K562 (cell line): ENCODE results near the gene HGS. TPM values are rescaled to one million over a fixed set of nuclear protein-coding genes. Genes with fewer than 3 reads are reported as not detected.

ENCODE experiments used
- BRD9 ChIP-seq: fragments of 450-650 bp; IDR thresholded peaks from 2 replicates; pipeline ENCODE4 v1.6.1; 2018; ENCODE audit warnings: low read depth; ENCODE audit not compliant: partially characterized antibody
- CBFA2T3 ChIP-seq: fragments of 450-650 bp; IDR thresholded peaks from 2 replicates; pipeline ENCODE4 v1.6.1; 2017
- GABPB1 ChIP-seq: sonication (generic); formaldehyde crosslinking; IDR thresholded peaks from 2 replicates; pipeline ENCODE4 v1.8.0; 2022; ENCODE audit warnings: mild to moderate bottlenecking, missing genetic modification reagents
- HNRNPL ChIP-seq: fragments of 200-400 bp; formaldehyde crosslinking; IDR thresholded peaks from 2 replicates; pipeline ENCODE4 v1.6.1; 2017; ENCODE audit warnings: low read depth, mild to moderate bottlenecking, low read length
- NR1H2 ChIP-seq: sonication (generic); formaldehyde crosslinking; IDR thresholded peaks from 2 replicates; pipeline ENCODE4 v1.4.0; 2020; ENCODE audit warnings: mild to moderate bottlenecking, missing genetic modification reagents
- PATZ1 ChIP-seq: fragments of 250-450 bp; sonication (Bioruptor Pico); IDR thresholded peaks from 2 replicates; pipeline ENCODE4 v1.5.0; 2020; ENCODE audit warnings: mild to moderate bottlenecking, borderline replicate concordance
- POLR2AphosphoS2 ChIP-seq: IDR thresholded peaks from 2 replicates; pipeline ENCODE4 v1.6.1; 2012; ENCODE audit warnings: low read length, improper control_type of control experiment
- PURB ChIP-seq: sonication (generic); formaldehyde crosslinking; IDR thresholded peaks from 2 replicates; pipeline ENCODE4 v1.9.0; 2021; ENCODE audit warnings: low read depth, mild to moderate bottlenecking, missing genetic modification reagents
- RBM39 ChIP-seq: fragments of 200-400 bp; formaldehyde crosslinking; optimal IDR thresholded peaks from 2 replicates; pipeline ENCODE3; 2018; ENCODE audit warnings: low read depth, low read length
- RFX7 ChIP-seq: fragments of 250-450 bp; sonication (Bioruptor Pico); IDR thresholded peaks from 2 replicates; pipeline ENCODE4 v1.5.1; 2021; ENCODE audit warnings: mild to moderate bottlenecking
- SMARCA4 ChIP-seq: fragments of 450-650 bp; IDR thresholded peaks from 2 replicates; pipeline ENCODE4 v1.6.1; 2016
- SMC3 ChIP-seq: conservative IDR thresholded peaks from 2 replicates; pipeline ENCODE4 v1.6.1; 2011; ENCODE audit warnings: low read depth, low read length, improper control_type of control experiment; ENCODE audit not compliant: insufficient read depth
- SRF ChIP-seq, 2 experiments: fragments of 250-450, 450-650 bp in 1 of 2; sonication (Bioruptor Pico) in 1 of 2; sonication (generic) in 1 of 2; formaldehyde crosslinking; IDR thresholded peaks; 2 replicates each; pipeline versions ENCODE4 v1.5.0 to v1.5.1; 2020 to 2022; ENCODE audit warnings: mild to moderate bottlenecking in 1 of 2, missing genetic modification reagents in 1 of 2
- TCFL5 ChIP-seq: fragments of 250-450 bp; sonication (Bioruptor Pico); conservative IDR thresholded peaks from 2 replicates; pipeline ENCODE4 v1.6.1; 2021; ENCODE audit warnings: mild to moderate bottlenecking, moderate library complexity, matching md5 sums
- XRCC5 ChIP-seq: fragments of 200-400 bp; formaldehyde crosslinking; IDR thresholded peaks from 2 replicates; pipeline ENCODE4 v1.6.1; 2017; ENCODE audit warnings: low read depth, mild to moderate bottlenecking, low read length
- ZBTB5 ChIP-seq: fragments of 450-650 bp; IDR thresholded peaks from 2 replicates; pipeline ENCODE4 v1.6.1; 2017; ENCODE audit warnings: antibody characterized with exemption
- ZC3H11A ChIP-seq: IDR thresholded peaks from 2 replicates; pipeline ENCODE4 v1.6.1; 2012; ENCODE audit warnings: low read depth, low read length, improper control_type of control experiment
- ZNF780A ChIP-seq: fragments of 250-450 bp; sonication (Bioruptor Pico); IDR thresholded peaks from 2 replicates; pipeline ENCODE4 v1.5.0; 2021; ENCODE audit warnings: mild to moderate bottlenecking
- polyA plus RNA-seq, 8 experiments: library from polyadenylated mRNA; depleted of rRNA in 4 of 8; stranded (reverse) in 5 of 8; unstranded in 3 of 8; fragments of >200 nt; fragmentation: Nextera tagmentation in 2 of 8; fragmentation: Illumina TruSeq in 1 of 8; extraction: Ambion mirVana in 2 of 8; extraction: Trizol in 1 of 8; gene quantifications; 2 replicates each; pipeline versions ENCODE4 v1.2.1 to v1.2.3, GENCODE V29; 2011 to 2014; ENCODE audit warnings: inconsistent platforms in 1 of 8, missing spikeins in 1 of 8
- total RNA-seq, 7 experiments: library from RNA; depleted of rRNA in 6 of 7; stranded (reverse); fragments of >200 nt in 6 of 7; fragmentation: Illumina TruSeq in 2 of 7; extraction: Trizol in 2 of 7; gene quantifications; 2 replicates each; pipeline versions ENCODE4 v1.2.1 to v1.2.3, GENCODE V29; 2011 to 2021; ENCODE audit warnings: low replicate concordance in 1 of 7
- TF ChIP-seq, protein P1 (sequence below): fragments of 450-650 bp; IDR thresholded peaks from 2 replicates; pipeline ENCODE4 v1.6.1; 2016; ENCODE audit warnings: antibody characterized with exemption
- TF ChIP-seq, protein P2 (sequence below): IDR thresholded peaks from 2 replicates; pipeline ENCODE4 v1.6.1; 2011; ENCODE audit warnings: borderline replicate concordance, low read depth, mild to moderate bottlenecking, moderate library complexity, low read length; ENCODE audit not compliant: insufficient read depth, poor library complexity, severe bottlenecking
- TF ChIP-seq, protein P3 (sequence below): sonication (generic); formaldehyde crosslinking; IDR thresholded peaks from 2 replicates; pipeline ENCODE4 v1.8.1; 2022; ENCODE audit warnings: missing genetic modification reagents

HGS gene
- total and polyA plus RNA-seq, 9 of the 15 experiments (the other 6 are each of a cell fraction or from before 2014, with no cell fraction given), result 3.9 to 176 (median 77.1) TPM

GRCh38 chr17:81635973-81636504 is 47.8 kb upstream of the HGS start (continued):
- TF ChIP-seq PATZ1 (no peak), HNRNPL (no peak), XRCC5 (no peak), SMC3 (no peak), ZBTB5 (no peak), ZNF780A (CRISPR knock-in tag) (no peak), GABPB1 (CRISPR knock-in tag) (peak; percentile 48; the same call in 1 of the 2 replicates), TCFL5 (no peak), CBFA2T3 (no peak), POLR2AphosphoS2 (no peak), RFX7 (CRISPR knock-in tag) (no peak), SMARCA4 (no peak), NR1H2 (CRISPR knock-in tag) (no peak; the same call in 1 of the 2 replicates), PURB (CRISPR knock-in tag) (no peak), ZC3H11A (no peak), SRF (CRISPR knock-in tag; IDR thresholded peaks at IDR 0.05) (no peak), BRD9 (no peak), RBM39 (peak; percentile 80)
- TF ChIP-seq, protein P1, sequence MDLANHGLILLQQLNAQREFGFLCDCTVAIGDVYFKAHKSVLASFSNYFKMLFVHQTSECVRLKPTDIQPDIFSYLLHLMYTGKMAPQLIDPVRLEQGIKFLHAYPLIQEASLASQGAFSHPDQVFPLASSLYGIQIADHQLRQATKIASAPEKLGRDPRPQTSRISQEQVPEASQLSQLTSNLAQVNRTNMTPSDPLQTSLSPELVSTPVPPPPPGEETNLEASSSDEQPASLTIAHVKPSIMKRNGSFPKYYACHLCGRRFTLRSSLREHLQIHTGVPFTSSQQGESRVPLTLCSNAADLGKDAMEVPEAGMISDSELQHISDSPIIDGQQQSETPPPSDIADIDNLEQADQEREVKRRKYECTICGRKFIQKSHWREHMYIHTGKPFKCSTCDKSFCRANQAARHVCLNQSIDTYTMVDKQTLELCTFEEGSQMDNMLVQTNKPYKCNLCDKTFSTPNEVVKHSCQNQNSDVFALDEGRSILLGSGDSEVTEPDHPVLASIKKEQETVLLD, result no peak
- TF ChIP-seq, protein P2, sequence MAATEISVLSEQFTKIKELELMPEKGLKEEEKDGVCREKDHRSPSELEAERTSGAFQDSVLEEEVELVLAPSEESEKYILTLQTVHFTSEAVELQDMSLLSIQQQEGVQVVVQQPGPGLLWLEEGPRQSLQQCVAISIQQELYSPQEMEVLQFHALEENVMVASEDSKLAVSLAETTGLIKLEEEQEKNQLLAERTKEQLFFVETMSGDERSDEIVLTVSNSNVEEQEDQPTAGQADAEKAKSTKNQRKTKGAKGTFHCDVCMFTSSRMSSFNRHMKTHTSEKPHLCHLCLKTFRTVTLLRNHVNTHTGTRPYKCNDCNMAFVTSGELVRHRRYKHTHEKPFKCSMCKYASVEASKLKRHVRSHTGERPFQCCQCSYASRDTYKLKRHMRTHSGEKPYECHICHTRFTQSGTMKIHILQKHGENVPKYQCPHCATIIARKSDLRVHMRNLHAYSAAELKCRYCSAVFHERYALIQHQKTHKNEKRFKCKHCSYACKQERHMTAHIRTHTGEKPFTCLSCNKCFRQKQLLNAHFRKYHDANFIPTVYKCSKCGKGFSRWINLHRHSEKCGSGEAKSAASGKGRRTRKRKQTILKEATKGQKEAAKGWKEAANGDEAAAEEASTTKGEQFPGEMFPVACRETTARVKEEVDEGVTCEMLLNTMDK, result no peak
- TF ChIP-seq, protein P3, sequence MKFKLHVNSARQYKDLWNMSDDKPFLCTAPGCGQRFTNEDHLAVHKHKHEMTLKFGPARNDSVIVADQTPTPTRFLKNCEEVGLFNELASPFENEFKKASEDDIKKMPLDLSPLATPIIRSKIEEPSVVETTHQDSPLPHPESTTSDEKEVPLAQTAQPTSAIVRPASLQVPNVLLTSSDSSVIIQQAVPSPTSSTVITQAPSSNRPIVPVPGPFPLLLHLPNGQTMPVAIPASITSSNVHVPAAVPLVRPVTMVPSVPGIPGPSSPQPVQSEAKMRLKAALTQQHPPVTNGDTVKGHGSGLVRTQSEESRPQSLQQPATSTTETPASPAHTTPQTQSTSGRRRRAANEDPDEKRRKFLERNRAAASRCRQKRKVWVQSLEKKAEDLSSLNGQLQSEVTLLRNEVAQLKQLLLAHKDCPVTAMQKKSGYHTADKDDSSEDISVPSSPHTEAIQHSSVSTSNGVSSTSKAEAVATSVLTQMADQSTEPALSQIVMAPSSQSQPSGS (CRISPR knock-in tag), result no peak
